Fibroblast of skin of right quadriceps (primary cell): ENCODE measurements around the gene MFAP1.

ENCODE experiments used
- DNase-seq: peaks from one replicate; pipeline ENCODE4 v3.0.0-alpha.2; 2013

MFAP1 gene

DNA sequence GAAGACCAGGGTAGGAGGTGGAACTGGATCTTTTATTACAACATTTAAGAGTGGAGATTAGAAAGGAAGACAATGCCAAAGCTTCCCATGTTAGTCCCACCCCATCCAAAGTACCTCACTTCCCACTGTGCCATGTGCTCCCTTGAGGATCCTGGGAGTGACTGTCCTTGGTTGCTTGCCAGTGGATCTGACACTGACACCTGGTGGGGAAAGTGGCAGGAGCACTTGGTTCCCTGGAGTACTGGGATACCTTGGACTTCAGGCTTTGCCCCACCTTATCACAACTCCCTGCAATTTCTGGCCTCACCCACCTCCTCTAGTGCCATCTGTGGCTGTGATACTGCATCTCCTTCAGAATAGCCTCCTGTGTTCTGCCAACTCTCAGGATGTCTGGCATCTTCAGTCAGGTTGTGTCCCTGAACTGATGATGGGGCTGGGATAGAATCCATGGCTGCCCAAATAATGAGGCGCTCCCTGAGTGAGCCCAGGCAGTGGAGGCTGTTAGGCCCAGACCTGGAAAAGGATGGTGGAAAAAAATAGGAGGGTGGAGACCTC lies 49.0 kb downstream of the MFAP1 start:
- peak; percentile 58 for DNase-seq

DNA sequence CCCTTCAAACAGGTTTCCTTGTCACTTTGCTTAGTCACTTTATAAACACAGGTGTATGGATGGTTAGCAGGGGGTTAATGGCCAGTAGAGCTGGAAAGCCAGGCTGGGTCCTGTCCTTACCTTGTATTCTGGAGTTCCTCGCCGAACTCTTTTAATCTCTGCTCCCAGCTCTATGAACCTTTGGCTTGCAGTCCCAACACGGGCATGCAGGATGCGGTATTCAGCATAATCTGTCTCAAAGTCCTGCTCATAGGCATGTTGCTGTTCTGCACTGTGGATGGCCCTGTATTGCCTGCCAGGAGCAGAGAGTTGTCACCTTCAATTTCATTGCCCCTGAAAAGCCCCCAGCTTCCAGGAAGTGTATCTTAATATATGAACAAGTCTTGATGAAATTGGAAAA lies 50.4 kb downstream of the MFAP1 start:
- no peak for DNase-seq

DNA sequence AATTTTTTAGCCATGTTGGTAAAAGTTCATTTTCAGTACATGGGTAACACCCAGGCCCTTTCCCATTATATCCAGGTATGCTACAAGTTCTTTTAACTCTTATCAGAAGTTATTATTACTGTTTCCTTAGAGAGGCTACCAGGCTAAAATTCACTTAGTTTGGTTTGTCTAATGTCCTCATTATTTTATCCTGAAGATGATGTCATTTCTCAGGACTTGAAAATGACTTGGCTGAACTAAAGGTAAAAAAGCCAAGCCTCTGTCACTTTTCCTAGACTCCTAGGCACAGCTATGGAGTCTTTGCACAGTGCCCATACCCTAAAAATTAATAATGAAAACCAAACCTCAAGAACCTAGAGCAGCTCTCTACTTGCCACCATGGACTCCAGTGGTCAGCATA lies 51.9 kb downstream of the MFAP1 start:
- no peak for DNase-seq

DNA sequence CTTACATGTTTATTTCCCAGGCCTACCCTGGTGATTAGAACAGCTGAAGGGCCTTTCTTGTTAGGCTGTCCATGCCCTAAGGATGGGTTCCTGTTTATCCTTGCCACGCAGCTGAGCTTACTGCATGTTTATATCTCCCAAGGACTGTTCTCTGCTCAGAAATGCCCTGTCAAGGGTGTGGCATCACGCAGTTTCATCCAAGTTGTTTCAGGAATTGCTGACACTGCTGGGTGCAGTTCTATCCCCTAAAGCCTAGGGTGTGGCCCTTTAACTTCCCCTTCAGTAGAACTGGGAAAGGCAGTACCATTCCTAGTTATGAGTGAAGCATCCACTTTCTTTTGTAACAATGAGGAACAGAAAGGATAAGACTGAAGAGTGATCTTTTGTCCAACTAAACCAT lies 52.7 kb downstream of the MFAP1 start:
- DNase-seq, result no peak

DNA sequence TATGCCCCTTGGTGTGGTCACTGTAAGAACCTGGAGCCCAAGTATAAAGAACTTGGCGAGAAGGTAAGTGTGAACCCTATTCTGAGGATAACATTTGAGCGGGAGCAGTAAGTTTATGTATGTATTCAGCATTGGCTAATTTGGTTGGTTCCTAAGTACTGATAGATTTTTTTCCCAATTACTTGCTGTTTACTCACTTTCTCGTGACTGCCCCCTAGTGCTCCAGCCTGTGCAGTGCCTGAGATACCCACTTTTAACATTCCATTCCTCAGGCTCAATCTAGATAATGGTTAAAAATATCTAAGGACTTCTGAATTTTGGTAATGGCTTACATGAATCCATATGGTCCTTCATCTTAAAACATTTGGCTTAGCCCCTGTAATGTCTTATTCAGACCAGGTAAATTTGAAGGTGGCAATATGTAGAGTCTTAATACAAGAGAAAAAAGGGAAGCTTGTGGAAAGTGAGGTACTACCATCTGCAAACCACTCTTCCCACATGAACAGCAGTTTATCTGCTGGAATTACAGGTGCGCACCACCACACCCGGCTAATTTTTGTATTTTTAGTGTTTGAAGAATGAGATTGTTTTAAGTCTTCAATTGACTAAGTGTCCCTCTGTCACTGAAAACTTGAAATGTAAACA lies 54.8 kb downstream of the MFAP1 start:
- peak; percentile 59 for DNase-seq

DNA sequence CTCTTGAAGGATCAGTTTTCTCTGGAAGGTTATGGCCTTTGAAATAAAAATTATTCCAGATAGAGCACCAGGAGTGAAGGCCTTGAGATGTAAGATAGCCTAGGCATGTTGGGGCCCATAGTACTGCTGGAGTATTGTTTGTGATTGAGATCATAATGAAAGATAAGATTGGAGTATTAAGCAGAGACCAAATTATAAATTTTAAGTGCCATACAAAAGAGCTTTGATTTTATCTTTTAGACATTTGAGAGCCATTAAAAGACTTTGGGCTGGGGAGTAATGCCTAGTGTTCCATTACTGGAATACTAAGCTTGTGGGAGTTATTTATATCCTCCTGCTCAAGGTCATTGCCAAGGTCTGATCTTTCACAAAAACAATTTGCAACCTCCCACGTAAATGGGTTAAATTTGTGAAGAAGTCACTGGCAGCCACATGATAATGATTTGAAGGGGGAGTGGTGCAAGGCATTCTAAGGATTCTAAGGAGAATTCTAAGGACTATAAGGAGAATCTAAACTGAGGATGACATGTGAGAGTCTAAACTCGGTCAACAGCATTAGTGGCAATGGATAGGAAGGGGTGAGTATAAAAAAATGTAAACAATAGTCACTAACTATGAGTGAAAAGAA lies 60.6 kb downstream of the MFAP1 start:
- DNase-seq, result peak; percentile 22

DNA sequence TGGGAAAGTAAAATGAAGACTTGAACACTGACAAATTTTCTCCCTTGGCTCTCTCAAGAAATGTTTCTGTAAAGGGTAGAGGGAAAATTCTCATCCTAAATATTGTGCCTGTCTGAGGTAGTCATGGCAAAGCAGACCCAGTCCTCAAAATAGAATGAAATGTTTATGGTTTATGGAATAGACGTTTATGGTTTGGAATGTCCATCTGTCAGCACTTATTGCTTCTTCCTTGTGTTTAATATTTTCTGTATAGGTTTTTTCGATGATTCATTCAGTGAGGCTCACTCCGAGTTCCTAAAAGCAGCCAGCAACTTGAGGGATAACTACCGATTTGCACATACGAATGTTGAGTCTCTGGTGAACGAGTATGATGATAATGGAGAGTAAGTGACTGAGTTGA lies 61.7 kb downstream of the MFAP1 start:
- DNase-seq, result peak; percentile 81
